Left ventricle myocardium inferior (tissue), 1 donor: ENCODE results near the gene CHADL. TPM values are rescaled to one million over a fixed set of nuclear protein-coding genes. Genes with fewer than 3 reads are reported as not detected.
A peak's percentile ranks its signal among the peaks of the same experiment; 100 is the strongest.

ENCODE experiments used
- DNase-seq: peaks from one replicate; pipeline ENCODE4 v3.0.0-alpha.2; 2020
- H3K27ac ChIP-seq: fragments of 200-600 bp; replicated peaks from 2 replicates; pipeline ENCODE4 v1.8.0; 2021
- H3K27me3 ChIP-seq: fragments of 200-600 bp; 2 replicates; pipeline ENCODE4 v1.8.0; 2021; ENCODE audit warnings: low read depth
- H3K36me3 ChIP-seq: fragments of 200-600 bp; 2 replicates; pipeline ENCODE4 v1.8.0; 2021
- H3K4me1 ChIP-seq: fragments of 200-600 bp; 2 replicates; pipeline ENCODE4 v1.8.0; 2021
- H3K4me3 ChIP-seq: fragments of 200-600 bp; 2 replicates; pipeline ENCODE4 v1.8.0; 2021; ENCODE audit warnings: mild to moderate bottlenecking, moderate library complexity
- H3K9me3 ChIP-seq: fragments of 200-600 bp; replicated peaks from 2 replicates; pipeline ENCODE4 v1.8.0; 2021
- intact Hi-C: fragments of 100-400 bp; cut with micrococcal nuclease; formaldehyde crosslinking; loops from one replicate; pipeline ENCODE4 v1.11.0; 2022
- total RNA-seq: library from RNA; stranded (reverse); fragmentation: NEBNext Ultra II Directional; extraction: Animal tissue kit (Norgen Biotek cat#: 25700); gene quantifications from one replicate; pipeline ENCODE4 v1.2.1, GENCODE V29; 2021
- TF ChIP-seq, protein P1 (sequence below): fragments of 200-600 bp; IDR thresholded peaks from 2 replicates; pipeline ENCODE4 v1.8.0; 2021; ENCODE audit warnings: antibody characterized with exemption, mild to moderate bottlenecking, borderline replicate concordance
- donor health status: DM: no; HTN: yes; CAD: no; lungs with severe emphysema.

Gene CHADL
- total RNA-seq, 1 donor from 2014 or later, result 10.3 TPM

DNA sequence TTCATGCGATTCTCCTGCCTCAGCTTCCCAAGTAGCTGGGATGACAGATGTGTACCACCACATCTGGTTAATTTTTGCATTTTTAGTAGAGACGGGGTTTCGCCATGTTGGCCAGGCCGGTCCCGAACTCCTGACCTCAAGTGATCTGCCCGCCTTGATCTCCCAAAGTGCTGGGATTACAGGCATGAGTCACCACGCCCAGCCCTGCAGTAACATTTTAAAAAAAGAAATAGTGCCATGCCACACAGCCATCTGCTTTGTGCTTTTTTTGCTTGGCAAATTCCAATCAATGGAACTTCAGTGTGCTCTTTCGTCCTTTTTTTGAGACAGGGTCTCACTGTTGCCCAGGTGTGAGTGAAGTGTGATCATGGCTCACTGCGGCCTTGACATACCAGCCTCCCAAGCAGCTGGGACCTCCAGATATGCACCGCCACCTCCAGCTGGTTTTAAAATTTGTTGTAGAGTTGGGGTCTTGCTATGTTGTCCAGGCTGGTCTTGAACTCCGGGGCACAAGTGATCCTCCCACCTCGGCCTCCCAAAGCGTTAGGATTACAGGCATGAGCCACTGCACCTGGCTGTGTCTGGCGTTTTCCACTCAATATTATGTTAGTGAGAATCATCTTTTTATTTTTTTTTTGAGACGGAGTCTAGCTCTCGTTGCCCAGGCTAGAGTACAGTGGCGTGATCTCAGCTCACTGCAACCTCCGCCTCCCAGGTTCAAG, 1.8 kb upstream of the CHADL start:
- Histone ChIP-seq H3K9me3 (no peaks in the 10 kb centered on the region), H3K27ac (peak overlapping the region; percentile 62), H3K4me3 (no peak overlapping the region), H3K27me3 (no peaks in the 10 kb centered on the region), H3K4me1 (peaks cover 25% of the 10 kb centered on the region), H3K36me3 (peaks cover 8% of the 10 kb centered on the region)
- intact Hi-C loops, result no loop called here
- TF ChIP-seq, protein P1, sequence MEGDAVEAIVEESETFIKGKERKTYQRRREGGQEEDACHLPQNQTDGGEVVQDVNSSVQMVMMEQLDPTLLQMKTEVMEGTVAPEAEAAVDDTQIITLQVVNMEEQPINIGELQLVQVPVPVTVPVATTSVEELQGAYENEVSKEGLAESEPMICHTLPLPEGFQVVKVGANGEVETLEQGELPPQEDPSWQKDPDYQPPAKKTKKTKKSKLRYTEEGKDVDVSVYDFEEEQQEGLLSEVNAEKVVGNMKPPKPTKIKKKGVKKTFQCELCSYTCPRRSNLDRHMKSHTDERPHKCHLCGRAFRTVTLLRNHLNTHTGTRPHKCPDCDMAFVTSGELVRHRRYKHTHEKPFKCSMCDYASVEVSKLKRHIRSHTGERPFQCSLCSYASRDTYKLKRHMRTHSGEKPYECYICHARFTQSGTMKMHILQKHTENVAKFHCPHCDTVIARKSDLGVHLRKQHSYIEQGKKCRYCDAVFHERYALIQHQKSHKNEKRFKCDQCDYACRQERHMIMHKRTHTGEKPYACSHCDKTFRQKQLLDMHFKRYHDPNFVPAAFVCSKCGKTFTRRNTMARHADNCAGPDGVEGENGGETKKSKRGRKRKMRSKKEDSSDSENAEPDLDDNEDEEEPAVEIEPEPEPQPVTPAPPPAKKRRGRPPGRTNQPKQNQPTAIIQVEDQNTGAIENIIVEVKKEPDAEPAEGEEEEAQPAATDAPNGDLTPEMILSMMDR, result no peak
- DNase-seq, result no peak

DNA sequence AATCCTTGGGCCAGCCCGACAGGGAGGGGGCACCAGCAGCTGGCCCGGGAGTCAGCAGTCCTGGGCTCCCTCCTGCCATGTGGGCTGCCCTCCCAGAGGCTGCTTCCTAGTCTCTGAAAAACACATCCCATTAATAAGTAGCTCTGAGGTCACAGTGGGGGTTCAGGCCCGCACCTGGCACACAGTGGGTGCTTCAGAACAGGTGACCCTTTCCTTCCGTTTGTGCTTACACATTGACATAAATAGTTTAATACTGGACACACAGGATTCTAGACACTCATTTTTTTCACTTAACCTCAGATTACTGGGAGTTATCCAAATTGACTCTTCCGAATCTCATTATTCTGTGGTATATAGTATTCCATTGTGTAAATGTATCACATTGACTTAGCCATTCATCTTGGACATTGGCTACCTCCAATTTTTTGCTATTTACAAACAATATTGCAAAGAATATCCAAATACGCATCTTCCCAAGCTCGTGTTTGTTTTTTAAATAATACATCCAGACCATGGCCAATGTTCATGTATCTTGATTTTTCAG, 474 bp upstream of the CHADL start:
- H3K9me3 ChIP-seq, result no peaks in the 10 kb centered on the region
- TF ChIP-seq, protein P1, result no peak
- no peaks in the 10 kb centered on the region for H3K27me3 ChIP-seq
- H3K4me3 ChIP-seq, result no peak overlapping the region
- peaks cover 2% of the 10 kb centered on the region for H3K36me3 ChIP-seq
- DNase-seq, result no peak
- intact Hi-C loops, result no loop called here
- peaks cover 34% of the 10 kb centered on the region for H3K4me1 ChIP-seq
- peak overlapping the region; percentile 64 for H3K27ac ChIP-seq

DNA sequence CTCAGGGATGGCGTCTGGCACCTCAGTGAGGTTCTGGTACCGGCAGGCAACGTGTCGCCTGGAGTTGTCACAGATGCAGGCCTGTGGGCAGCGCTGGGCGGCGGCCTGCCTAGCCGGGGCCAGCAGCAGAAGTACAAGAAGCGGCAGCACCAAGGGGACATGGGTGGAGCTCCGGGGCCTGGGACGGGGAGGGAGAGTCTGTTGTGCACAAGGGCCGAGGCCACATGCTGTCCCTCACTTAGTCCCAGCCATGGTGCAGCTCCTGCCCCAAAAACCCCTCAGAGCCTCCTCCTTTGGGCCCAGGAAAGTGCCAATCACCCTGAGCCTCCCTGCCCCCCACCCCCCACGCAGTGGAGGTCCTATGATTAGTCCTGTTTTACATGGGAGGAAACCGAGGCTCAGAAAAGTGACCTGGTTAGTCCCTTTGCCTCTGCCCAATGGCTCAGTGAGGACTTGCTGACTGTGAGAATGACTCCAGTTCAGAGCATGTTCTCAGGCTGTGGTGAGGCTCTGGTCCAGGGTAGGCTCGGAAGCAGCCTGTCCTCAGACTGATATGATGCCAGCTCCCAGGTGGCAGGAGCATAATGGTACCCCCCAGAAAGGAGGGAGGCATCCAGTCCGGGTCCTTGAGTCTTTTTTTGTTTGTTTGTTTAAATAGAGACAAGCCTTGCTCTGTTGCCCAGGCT, 1.1 kb downstream of the CHADL start:
- TF ChIP-seq, protein P1, result no peak
- peak overlapping the region; percentile 47 for H3K27ac ChIP-seq
- no peak for DNase-seq
- H3K4me1 ChIP-seq, result peaks cover 50% of the 10 kb centered on the region
- no peak overlapping the region for H3K4me3 ChIP-seq
- H3K9me3 ChIP-seq, result no peaks in the 10 kb centered on the region
- no peaks in the 10 kb centered on the region for H3K36me3 ChIP-seq
- intact Hi-C loops, result no loop called here
- no peaks in the 10 kb centered on the region for H3K27me3 ChIP-seq

DNA sequence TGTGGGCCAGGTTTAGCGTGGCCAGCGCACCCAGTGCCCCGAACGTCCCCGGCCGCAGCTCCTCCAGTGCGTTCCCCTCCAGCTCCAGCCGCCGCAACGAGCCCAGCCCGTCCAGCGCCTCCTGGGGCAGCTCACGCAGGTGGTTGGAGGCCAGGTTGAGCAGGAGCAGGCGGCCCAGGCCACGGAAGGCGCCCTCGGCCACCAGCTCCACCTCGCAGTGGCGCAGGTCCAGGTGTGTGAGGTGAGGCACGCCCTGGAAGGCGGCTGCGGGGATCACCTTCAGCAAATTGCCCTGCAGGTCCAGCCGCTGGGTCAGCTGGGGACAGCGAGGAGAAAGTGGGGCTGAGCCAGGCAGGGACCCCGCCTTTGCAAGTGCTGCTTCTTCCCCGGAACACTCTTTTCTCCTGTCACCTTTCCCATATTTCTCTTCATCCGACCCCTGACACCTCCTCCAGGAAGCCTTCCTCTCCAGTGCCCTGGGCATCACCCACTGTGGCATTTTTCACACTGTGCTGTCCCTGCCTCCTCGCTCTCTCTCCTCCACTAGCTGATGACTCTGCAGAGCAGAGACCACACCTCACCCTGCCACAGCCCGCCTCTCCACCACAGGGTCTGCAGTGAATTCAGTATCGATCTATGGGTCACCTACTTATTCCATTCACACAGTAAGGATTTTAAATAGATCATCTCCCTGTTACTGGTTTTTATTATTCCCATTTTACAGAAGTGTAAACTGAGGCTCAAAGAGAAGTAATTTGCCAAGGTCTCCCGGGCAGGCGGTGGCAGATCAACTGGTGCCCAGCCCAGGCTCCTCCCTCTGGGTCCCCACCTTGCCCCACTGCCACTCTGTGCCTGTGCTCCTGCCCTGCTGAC, 1.9 kb downstream of the CHADL start:
- Histone ChIP-seq H3K4me1 (peaks cover 52% of the 10 kb centered on the region), H3K4me3 (peak overlapping the region; percentile 66), H3K27ac (peak overlapping the region; percentile 88), H3K36me3 (no peaks in the 10 kb centered on the region), H3K27me3 (no peaks in the 10 kb centered on the region), H3K9me3 (no peaks in the 10 kb centered on the region)
- intact Hi-C loops, result no loop called here
- TF ChIP-seq, protein P1, result no peak
- DNase-seq, result no peak
